H1 (cell line): ENCODE data around the gene FKRP. TPM values are rescaled to one million over a fixed set of nuclear protein-coding genes. Genes with fewer than 3 reads are reported as not detected.

Experiments used
- CTCF ChIA-PET: fragments of 300-600 bp; sonication (Branson Sonifier 250); formaldehyde crosslinking; loops from one replicate; lab custom pipeline; 2021; ENCODE audit not compliant: partially characterized antibody; lab: Charles Lee
- POLR2A ChIA-PET: fragments of 300-600 bp; sonication (Branson Sonifier 250); formaldehyde crosslinking; loops from one replicate; lab custom pipeline; 2021; ENCODE audit warnings: inconsistent platforms; ENCODE audit not compliant: partially characterized antibody; lab: Charles Lee
- DNase-seq, 2 experiments: peaks; one replicate each; pipeline versions ENCODE4 v3.0.0 to v3.0.0-alpha.2; 2010 to 2022; ENCODE audit warnings: low spot score in 2 of 2, low read depth in 1 of 2, mixed read lengths in 1 of 2
- FAIRE-seq: peaks from 2 replicates; lab custom pipeline; 2011; peaks lifted over from hg19 to GRCh38; lab: Jason Lieb, UNC
- H2AFZ ChIP-seq: 2 replicates; pipeline ENCODE4 v1.8.1; 2012; ENCODE audit warnings: low read length, inconsistent platforms
- H2AK5ac ChIP-seq: 2 replicates; pipeline ENCODE4 v1.6.1; 2013; ENCODE audit warnings: low read depth, low read length
- H2BK120ac ChIP-seq: replicated peaks from 2 replicates; pipeline ENCODE3; 2013; ENCODE audit warnings: low read depth, low read length, inconsistent platforms
- H2BK12ac ChIP-seq: 2 replicates; pipeline ENCODE4 v1.6.1; 2013; ENCODE audit warnings: low read depth, low read length
- H2BK15ac ChIP-seq: 2 replicates; pipeline ENCODE4 v1.6.1; 2013; ENCODE audit warnings: low read length
- H2BK20ac ChIP-seq: 2 replicates; pipeline ENCODE4 v1.6.1; 2013; ENCODE audit warnings: low read length
- H2BK5ac ChIP-seq: 2 replicates; pipeline ENCODE4 v1.6.1; 2013; ENCODE audit warnings: low read depth, low read length
- H3K14ac ChIP-seq: 2 replicates; pipeline ENCODE4 v1.6.1; 2013; ENCODE audit warnings: inconsistent platforms; ENCODE audit not compliant: insufficient read length
- H3K18ac ChIP-seq: 2 replicates; pipeline ENCODE4 v1.6.1; 2013; ENCODE audit warnings: low read length; ENCODE audit errors: extremely low read depth
- H3K23ac ChIP-seq: 2 replicates; pipeline ENCODE4 v1.6.1; 2013; ENCODE audit warnings: inconsistent platforms; ENCODE audit not compliant: insufficient read length
- H3K23me2 ChIP-seq: 2 replicates; pipeline ENCODE4 v1.6.1; 2013; ENCODE audit warnings: low read depth, low read length
- H3K27ac ChIP-seq: 2 replicates; pipeline ENCODE4 v1.6.1; 2011; ENCODE audit warnings: low read depth, low read length, inconsistent platforms
- H3K27me3 ChIP-seq, 4 experiments: replicated peaks in 1 of 4; 1 replicate in 1 of 4; 2 replicates in 3 of 4; pipeline versions ENCODE4 v1.6.1 to v1.8.1; 2011 to 2013; ENCODE audit warnings: low read length in 3 of 4, mild to moderate bottlenecking in 3 of 4, inconsistent platforms in 2 of 4, mixed read lengths in 2 of 4, moderate library complexity in 1 of 4; ENCODE audit not compliant: control insufficient read depth in 3 of 4, insufficient read depth in 3 of 4; ENCODE audit errors: extremely low read depth in 1 of 4
- H3K36me3 ChIP-seq, 4 experiments: 2 replicates each; pipeline versions ENCODE4 v1.6.1 to v1.8.1; 2011 to 2013; ENCODE audit warnings: mild to moderate bottlenecking in 4 of 4, low read length in 3 of 4, moderate library complexity in 2 of 4, control low read depth in 1 of 4, inconsistent platforms in 1 of 4; ENCODE audit not compliant: insufficient read depth in 4 of 4, control insufficient read depth in 2 of 4
- H3K4ac ChIP-seq: replicated peaks from 2 replicates; pipeline ENCODE3; 2013; ENCODE audit warnings: low read length, low read depth, mixed read lengths, inconsistent platforms; ENCODE audit not compliant: insufficient read length
- H3K4me1 ChIP-seq, 4 experiments: replicated peaks in 1 of 4; 1 replicate in 1 of 4; 2 replicates in 3 of 4; pipeline versions ENCODE4 v1.6.1 to v1.8.1; 2011 to 2013; ENCODE audit warnings: low read length in 3 of 4, inconsistent platforms in 2 of 4, mixed read lengths in 1 of 4; ENCODE audit not compliant: insufficient read depth in 4 of 4, control insufficient read depth in 3 of 4
- H3K4me2 ChIP-seq, 2 experiments: 2 replicates each; pipeline versions ENCODE4 v1.6.1 to v1.8.1; 2011 to 2013; ENCODE audit warnings: low read depth in 2 of 2, low read length in 2 of 2, control low read depth in 1 of 2, inconsistent platforms in 1 of 2, mild to moderate bottlenecking in 1 of 2; ENCODE audit not compliant: insufficient read depth in 1 of 2
- H3K4me3 ChIP-seq, 4 experiments: fragments of 200-600, 300-600 bp in 1 of 4; sonication (generic), shearing (Covaris generic), sonication (Bioruptor Twin) in 1 of 4; 2 replicates each; pipeline versions ENCODE4 v1.5.1 to v1.8.1; 2011 to 2016; ENCODE audit warnings: low read length in 4 of 4, low read depth in 3 of 4, control low read depth in 2 of 4, inconsistent platforms in 2 of 4, mild to moderate bottlenecking in 2 of 4, mixed read lengths in 1 of 4, moderate library complexity in 1 of 4; ENCODE audit not compliant: insufficient read depth in 2 of 4; ENCODE audit errors: extremely low read depth in 1 of 4
- H3K56ac ChIP-seq: replicated peaks from 2 replicates; pipeline ENCODE3; 2013; ENCODE audit warnings: low read depth, mild to moderate bottlenecking, mixed read lengths, low read length, inconsistent platforms; ENCODE audit not compliant: insufficient read length
- H3K79me1 ChIP-seq: 2 replicates; pipeline ENCODE4 v1.6.1; 2013; ENCODE audit warnings: low read depth, low read length, control low read depth
- H3K79me2 ChIP-seq, 2 experiments: 2 replicates each; pipeline versions ENCODE4 v1.6.1 to v1.8.1; 2012 to 2013; ENCODE audit warnings: low read length in 2 of 2, mild to moderate bottlenecking in 2 of 2, inconsistent platforms in 1 of 2; ENCODE audit not compliant: insufficient read depth in 2 of 2, control insufficient read depth in 1 of 2
- H3K9ac ChIP-seq, 4 experiments: replicated peaks in 1 of 4; 1 replicate in 1 of 4; 2 replicates in 3 of 4; pipeline versions ENCODE4 v1.6.1 to v1.8.1; 2011 to 2013; ENCODE audit warnings: low read depth in 3 of 4, low read length in 3 of 4, control low read depth in 2 of 4, mild to moderate bottlenecking in 2 of 4, moderate library complexity in 2 of 4, inconsistent platforms in 1 of 4; ENCODE audit errors: extremely low read depth in 1 of 4
- H3K9me3 ChIP-seq, 2 experiments: 2 replicates each; pipeline versions ENCODE4 v1.6.1 to v1.8.1; 2012 to 2013; ENCODE audit warnings: mild to moderate bottlenecking in 2 of 2, moderate library complexity in 2 of 2, control low read depth in 1 of 2, inconsistent platforms in 1 of 2, low read depth in 1 of 2, low read length in 1 of 2, mixed read lengths in 1 of 2; ENCODE audit not compliant: insufficient read depth in 2 of 2
- H4K20me1 ChIP-seq, 2 experiments: replicated peaks in 1 of 2; 2 replicates each; pipeline versions ENCODE3 to v1.8.1; 2011 to 2013; ENCODE audit warnings: inconsistent platforms in 2 of 2, low read length in 2 of 2, mild to moderate bottlenecking in 1 of 2; ENCODE audit not compliant: insufficient read depth in 2 of 2, control insufficient read depth in 1 of 2
- H4K5ac ChIP-seq: 2 replicates; pipeline ENCODE4 v1.6.1; 2013; ENCODE audit warnings: low read length, low read depth, mixed read lengths, inconsistent platforms; ENCODE audit not compliant: insufficient read length
- H4K8ac ChIP-seq: 2 replicates; pipeline ENCODE4 v1.8.0; 2013; ENCODE audit warnings: mild to moderate bottlenecking, moderate library complexity, low read length, inconsistent platforms; ENCODE audit not compliant: insufficient read depth; ENCODE audit errors: extremely low read depth
- H4K91ac ChIP-seq: replicated peaks from 2 replicates; pipeline ENCODE3; 2013; ENCODE audit warnings: low read length, mixed read lengths, inconsistent platforms; ENCODE audit not compliant: insufficient read length
- JUND ChIP-seq: IDR thresholded peaks from 2 replicates; pipeline ENCODE4 v1.6.1; 2011; ENCODE audit warnings: mild to moderate bottlenecking, improper control_type of control experiment, low read length
- KDM5A ChIP-seq: fragments of 200-600 bp; IDR thresholded peaks from 2 replicates; pipeline ENCODE4 v1.7.1; 2012; ENCODE audit warnings: mild to moderate bottlenecking, low read length, inconsistent platforms, mixed read lengths
- POLR2AphosphoS5 ChIP-seq: IDR thresholded peaks from 2 replicates; pipeline ENCODE4 v1.6.1; 2011; ENCODE audit warnings: low read depth, low read length
- RXRA ChIP-seq: IDR thresholded peaks from 2 replicates; pipeline ENCODE4 v1.6.1; 2011; ENCODE audit warnings: low read depth, mild to moderate bottlenecking, low read length, moderate library complexity; ENCODE audit not compliant: insufficient read depth
- SP2 ChIP-seq: IDR thresholded peaks from 2 replicates; pipeline ENCODE4 v1.6.1; 2012; ENCODE audit warnings: mild to moderate bottlenecking, low read length, inconsistent platforms
- TAF7 ChIP-seq: optimal IDR thresholded peaks from 2 replicates; pipeline ENCODE3; 2011; ENCODE audit warnings: low read depth, mild to moderate bottlenecking, inconsistent platforms, low read length, moderate library complexity, borderline replicate concordance
- WGBS, 2 experiments: shearing (Covaris generic) in 1 of 2; methylation state at CpG; one replicate each; pipeline versions ENCODE4 v1.1.6 to v1.1.7; 2013 to 2015; ENCODE audit warnings: low lambda C conversion rate in 2 of 2, mixed read lengths in 2 of 2, inconsistent platforms in 1 of 2, low coverage in 1 of 2, missing lambda C conversion rate in 1 of 2; ENCODE audit not compliant: insufficient replicate concordance in 2 of 2, insufficient coverage in 1 of 2, insufficient read length in 1 of 2; ENCODE audit errors: extremely low coverage in 1 of 2, missing lambda C conversion rate in 1 of 2; 5-methylcytosine and 5-hydroxymethylcytosine counted together
- polyA plus RNA-seq, 7 experiments: library from polyadenylated mRNA; depleted of rRNA in 3 of 7; stranded (reverse) in 5 of 7; unstranded in 2 of 7; fragments of >200 nt in 5 of 7; fragments of 200-250 nt in 2 of 7; gene quantifications; 1 replicate in 5 of 7; 2 replicates in 1 of 7; 4 replicates in 1 of 7; pipeline versions ENCODE4 v1.2.1 to v1.2.3, GENCODE V29; 2011 to 2013; ENCODE audit warnings: missing spikeins in 2 of 7, mixed read lengths in 2 of 7
- total RNA-seq: library from RNA; stranded (reverse); fragmentation: NEBNext Ultra II Directional; extraction: Animal tissue kit (Norgen Biotek cat#: 25700); gene quantifications from 2 replicates; pipeline ENCODE4 v1.2.1, GENCODE V29; 2021

Gene FKRP
- total and polyA plus RNA-seq, 2 of the 8 experiments (the other 6 are each of a cell fraction or from before 2014, with no cell fraction given), result 17.1 to 24.4 TPM

GRCh38 chr19:46730595-46730994 is 15.3 kb upstream of the FKRP start:
- no peak overlapping the region; the same call in 1 of the 2 replicates for H2BK5ac ChIP-seq
- no peak overlapping the region for H2BK15ac ChIP-seq
- H3K27me3 ChIP-seq, result no peaks in the 10 kb centered on the region
- H2AFZ ChIP-seq, result no peak overlapping the region
- no peak overlapping the region for H3K18ac ChIP-seq
- H3K36me3 ChIP-seq, result peaks cover 38 to 71% (median 54%) of the 10 kb centered on the region in 4 experiments
- H3K4me1 ChIP-seq, result peaks cover 0 to 3% (median 0%) of the 10 kb centered on the region in 4 experiments; a peak in 4 of 7 replicates
- no peak overlapping the region for H2BK120ac ChIP-seq
- H3K23me2 ChIP-seq, result no peaks in the 10 kb centered on the region
- H4K8ac ChIP-seq, result no peak overlapping the region
- H3K56ac ChIP-seq, result no peak overlapping the region
- no peak overlapping the region for H2BK20ac ChIP-seq
- no peak overlapping the region for H3K4me2 ChIP-seq
- FAIRE-seq, result no peak
- 99% methylated on average over 14 of the region's 14 CpGs; no CpG with 5 or more reads in 1 of the 2 experiments for WGBS, 2 experiments
- H3K9me3 ChIP-seq, result no peaks in the 10 kb centered on the region
- H3K4ac ChIP-seq, result no peak overlapping the region
- peaks cover 30 to 48% of the 10 kb centered on the region in 2 experiments for H4K20me1 ChIP-seq
- no peak overlapping the region for H3K27ac ChIP-seq
- ChIA-PET POLR2A (interaction anchor here (0.8 to 4.2 kb wide), 6 partner anchors 10 to 55 kb away, joined by 3 to 26 read pairs (median 6); no protein-coding TSS in a partner anchor), CTCF (interaction anchor here (0.7 to 15.8 kb wide), 13 partner anchors 10 to 126 kb away, joined by 3 to 188 read pairs (median 4); no protein-coding TSS in a partner anchor)
- H4K91ac ChIP-seq, result no peak overlapping the region
- H3K79me2 ChIP-seq, result peaks cover 0 to 27% of the 10 kb centered on the region in 2 experiments; a peak in 2 of 4 replicates
- DNase-seq, result no peak
- no peak overlapping the region for H4K5ac ChIP-seq
- H3K4me3 ChIP-seq, result no peak overlapping the region
- no peak overlapping the region for H2AK5ac ChIP-seq
- no peak overlapping the region for H3K14ac ChIP-seq
- TF ChIP-seq SP2, result no peak
- TF ChIP-seq RXRA, result no peak
- TF ChIP-seq POLR2AphosphoS5, result no peak
- TF ChIP-seq TAF7, result no peak
- no peak for TF ChIP-seq KDM5A
- no peak for TF ChIP-seq JUND
- H3K23ac ChIP-seq, result no peak overlapping the region
- H3K79me1 ChIP-seq, result peaks cover 8% of the 10 kb centered on the region
- no peak overlapping the region for H3K9ac ChIP-seq
- no peak overlapping the region for H2BK12ac ChIP-seq
